Keratinocyte (primary cell): ENCODE results near the gene RNASE13.

Source experiments
- EZH2 ChIP-seq: IDR thresholded peaks from one replicate; pipeline ENCODE4 v1.6.1; 2012; ENCODE audit warnings: inconsistent platforms, mild to moderate bottlenecking, low read length, moderate library complexity
- TF ChIP-seq, protein P1 (sequence below), 3 experiments: IDR thresholded peaks in 1 of 3; conservative IDR thresholded peaks in 1 of 3; optimal IDR thresholded peaks in 1 of 3; 2 replicates in 2 of 3; 3 replicates in 1 of 3; pipeline versions ENCODE3 to v1.5.1; 2011; ENCODE audit warnings: low read length in 3 of 3, mild to moderate bottlenecking in 3 of 3, moderate library complexity in 2 of 3, control low read depth in 1 of 3, inconsistent platforms in 1 of 3; ENCODE audit not compliant: insufficient read depth in 2 of 3; ENCODE audit errors: extremely low read depth in 1 of 3

GRCh38 chr14:21034707-21035106 lies at the start of gene RNASE13:
- TF ChIP-seq, protein P1, sequence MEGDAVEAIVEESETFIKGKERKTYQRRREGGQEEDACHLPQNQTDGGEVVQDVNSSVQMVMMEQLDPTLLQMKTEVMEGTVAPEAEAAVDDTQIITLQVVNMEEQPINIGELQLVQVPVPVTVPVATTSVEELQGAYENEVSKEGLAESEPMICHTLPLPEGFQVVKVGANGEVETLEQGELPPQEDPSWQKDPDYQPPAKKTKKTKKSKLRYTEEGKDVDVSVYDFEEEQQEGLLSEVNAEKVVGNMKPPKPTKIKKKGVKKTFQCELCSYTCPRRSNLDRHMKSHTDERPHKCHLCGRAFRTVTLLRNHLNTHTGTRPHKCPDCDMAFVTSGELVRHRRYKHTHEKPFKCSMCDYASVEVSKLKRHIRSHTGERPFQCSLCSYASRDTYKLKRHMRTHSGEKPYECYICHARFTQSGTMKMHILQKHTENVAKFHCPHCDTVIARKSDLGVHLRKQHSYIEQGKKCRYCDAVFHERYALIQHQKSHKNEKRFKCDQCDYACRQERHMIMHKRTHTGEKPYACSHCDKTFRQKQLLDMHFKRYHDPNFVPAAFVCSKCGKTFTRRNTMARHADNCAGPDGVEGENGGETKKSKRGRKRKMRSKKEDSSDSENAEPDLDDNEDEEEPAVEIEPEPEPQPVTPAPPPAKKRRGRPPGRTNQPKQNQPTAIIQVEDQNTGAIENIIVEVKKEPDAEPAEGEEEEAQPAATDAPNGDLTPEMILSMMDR (optimal IDR thresholded peaks at IDR 0.05 in 1 of 3, IDR thresholded peaks at IDR 0.05 in 1 of 3, conservative IDR thresholded peaks at IDR 0.05 in 1 of 3; ENCODE audit: extremely low read depth in 1 of 3, insufficient read depth in 2 of 3, low read length in 3 of 3) = no peak
- TF ChIP-seq EZH2 = no peak
